LNCaP clone FGC (cell line): ENCODE measurements around the gene USH2A.

ENCODE experiments used
- DNase-seq: peaks from one replicate; pipeline ENCODE4 v3.0.0-alpha.2; 2011; ENCODE audit warnings: low read depth
- H3K4me3 ChIP-seq: 2 replicates; pipeline ENCODE4 v1.5.1; 2011; ENCODE audit warnings: mild to moderate bottlenecking, low read depth, low read length, control low read depth
- CTCF ChIP-seq: IDR thresholded peaks from 2 replicates; pipeline ENCODE4 v1.5.1; 2012; ENCODE audit warnings: mild to moderate bottlenecking; ENCODE audit not compliant: control insufficient read depth, insufficient read depth; ENCODE audit errors: extremely low read depth

USH2A gene

GRCh38 chr1:216434232-216434631 is 11.0 kb upstream of the USH2A start:
- H3K4me3 ChIP-seq, result no peak overlapping the region
- TF ChIP-seq CTCF, result no peak
- no peak for DNase-seq

DNA sequence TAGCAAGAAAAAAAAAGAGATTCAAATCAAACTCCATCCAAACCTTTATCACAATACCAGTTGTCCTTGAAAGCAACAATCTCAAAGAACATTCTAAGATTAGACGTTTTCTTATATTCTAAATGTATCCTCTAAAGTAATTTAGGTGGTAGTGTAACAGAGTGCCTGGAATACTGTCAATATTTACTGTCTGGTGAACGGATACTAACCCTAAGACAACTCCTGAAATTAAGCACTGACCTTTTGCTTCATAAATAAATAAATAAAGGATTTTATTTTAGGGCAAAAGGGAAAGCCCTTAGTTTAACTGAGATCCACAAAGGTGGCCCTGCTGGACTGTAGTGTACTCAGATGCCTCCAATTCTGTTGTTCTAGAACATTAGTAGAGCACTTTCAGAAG is 9.9 kb upstream of the USH2A start:
- no peak for TF ChIP-seq CTCF
- no peak for DNase-seq
- H3K4me3 ChIP-seq, result no peak overlapping the region

DNA sequence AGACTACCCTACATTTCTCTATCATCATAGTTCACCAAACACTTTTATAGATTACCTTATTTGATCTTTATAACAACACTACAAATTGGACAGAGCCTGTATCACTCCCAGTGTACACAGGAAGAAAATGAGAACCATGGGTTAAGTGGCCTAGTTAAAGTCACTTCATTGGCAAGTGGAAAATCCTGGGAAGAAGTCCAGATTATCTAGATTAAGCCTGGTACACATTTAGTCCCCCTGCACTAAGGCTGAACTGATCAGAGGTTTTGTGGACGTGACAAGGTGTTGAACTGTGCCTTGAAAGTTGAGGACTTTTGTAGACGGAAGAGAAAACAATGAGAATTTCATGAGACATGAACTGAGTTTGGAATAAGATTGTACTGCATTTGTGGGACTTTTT is 7.5 kb upstream of the USH2A start:
- no peak for DNase-seq
- no peak for TF ChIP-seq CTCF
- H3K4me3 ChIP-seq, result no peak overlapping the region

- DNase-seq, result no peak
- no peak overlapping the region for H3K4me3 ChIP-seq
- TF ChIP-seq CTCF, result no peak
Measured at GRCh38 chr1:216425577-216425976, 2.3 kb upstream of the USH2A start.

DNA sequence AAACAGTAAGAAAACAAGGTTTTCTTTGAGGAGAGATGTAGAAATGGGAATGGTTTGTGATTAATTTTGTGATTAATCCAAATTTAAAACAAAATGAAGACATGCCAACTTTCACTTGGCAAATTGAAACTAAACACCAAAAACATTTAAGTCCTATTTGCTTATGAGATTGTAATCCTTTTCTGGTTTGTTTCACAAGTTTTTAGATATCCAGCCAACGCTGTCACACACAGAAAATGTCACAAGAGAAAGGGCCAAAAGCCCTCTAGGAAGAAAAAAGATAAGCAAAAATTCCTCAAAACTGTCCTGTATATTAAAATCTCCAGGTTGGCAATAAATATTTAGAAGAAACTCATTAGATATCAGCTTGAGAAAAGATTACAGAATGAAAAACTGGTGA is 2.5 kb downstream of the USH2A start:
- TF ChIP-seq CTCF, result no peak
- H3K4me3 ChIP-seq, result no peak overlapping the region
- no peak for DNase-seq

DNA sequence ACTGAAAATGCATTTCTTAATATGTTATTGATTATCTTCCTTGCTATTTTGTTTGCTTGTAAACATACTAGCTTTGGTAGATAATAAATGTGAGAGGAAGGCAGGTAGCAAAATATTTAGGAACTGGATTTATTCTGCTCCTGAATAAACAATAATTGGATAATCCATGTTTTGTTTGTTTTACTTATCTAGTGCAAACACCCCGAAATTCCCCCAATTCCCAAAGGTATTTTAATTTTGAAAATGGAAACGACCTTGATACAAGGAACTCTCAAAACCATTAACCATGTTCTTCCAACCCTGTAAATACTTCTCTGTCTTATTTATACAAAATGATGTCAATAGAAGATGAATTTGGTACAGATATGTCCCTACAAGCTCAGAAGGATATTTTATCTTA is 3.0 kb downstream of the USH2A start:
- no peak overlapping the region for H3K4me3 ChIP-seq
- TF ChIP-seq CTCF, result no peak
- DNase-seq, result no peak

GRCh38 chr1:216416488-216416887 is 6.8 kb downstream of the USH2A start:
- no peak for DNase-seq
- no peak for TF ChIP-seq CTCF
- no peak overlapping the region for H3K4me3 ChIP-seq
